ENCODE results near the gene TMEM181.

- TF ChIP-seq CTCF (IDR thresholded peaks at IDR 0.05) = no peak
- TF ChIP-seq POLR2A (IDR thresholded peaks at IDR 0.05) = no peak
These were observed 7.1 kb upstream of the TMEM181 start for GRCh38 chr6:158552796-158553138.
